Left lung (tissue), 14 donors: ENCODE measurements around the gene BEND2. TPM values are rescaled to one million over a fixed set of nuclear protein-coding genes. Genes with fewer than 3 reads are reported as not detected.
A peak's percentile ranks its signal among the peaks of the same experiment; 100 is the strongest.
"Not testable (repeated sequence)": the region's sequence is repeated elsewhere in the genome, so short reads cannot be mapped to it uniquely, and the experiment has no call there.

Experiments
- ATAC-seq: fragments of 200-7000 bp; cut with Tn5 transposase; one replicate; pipeline ENCODE4 v1.9.1; 2020; ENCODE audit warnings: moderate library complexity
- DNase-seq, 4 donors: peaks; one replicate each; pipeline ENCODE4 v3.0.0-alpha.2; 2013 to 2020
- H3K27ac ChIP-seq, 2 donors: fragments of 200-600 bp; sonication (generic) in 1 of 2; one replicate each; pipeline versions ENCODE4 v1.5.0 to v1.8.0; 2020 to 2021
- H3K27me3 ChIP-seq, 2 donors: fragments of 200-600 bp; sonication (generic) in 1 of 2; one replicate each; pipeline versions ENCODE4 v1.5.0 to v1.8.0; 2020 to 2021
- H3K36me3 ChIP-seq, 2 donors: fragments of 200-600 bp; sonication (generic) in 1 of 2; one replicate each; pipeline versions ENCODE4 v1.5.0 to v1.8.0; 2020 to 2021
- H3K4me1 ChIP-seq, 2 donors: fragments of 200-600 bp; one replicate each; pipeline ENCODE4 v1.8.0; 2021
- H3K4me3 ChIP-seq, 2 donors: fragments of 200-600 bp; sonication (generic) in 1 of 2; one replicate each; pipeline versions ENCODE4 v1.5.0 to v1.8.0; 2020 to 2021; ENCODE audit warnings: mild to moderate bottlenecking in 1 of 2
- H3K9me3 ChIP-seq, 2 donors: fragments of 200-600 bp; sonication (generic) in 1 of 2; one replicate each; pipeline versions ENCODE4 v1.5.0 to v1.8.0; 2020 to 2021
- CTCF ChIP-seq, 2 donors: fragments of 200-600 bp; sonication (generic) in 1 of 2; IDR thresholded peaks; one replicate each; pipeline versions ENCODE4 v1.5.0 to v1.8.0; 2021; ENCODE audit warnings: antibody characterized with exemption in 2 of 2
- intact Hi-C, 2 donors: fragments of 100-400 bp; cut with DNase I; formaldehyde crosslinking; loops; one replicate each; pipeline versions ENCODE4 v1.11.2 to v1.14.2; 2022
- long read RNA-seq, 12 donors: library from polyadenylated mRNA in 2 of 12; unstranded in 2 of 12; transcript quantifications; one replicate each; pipeline ENCODE4 v2.0.0 and lab custom pipeline, GENCODE V29; 2019 to 2026
- polyA plus RNA-seq, 6 donors: library from polyadenylated mRNA; unstranded; fragments of 120-200 nt; gene quantifications; one replicate each; pipeline ENCODE4 v1.2.1, GENCODE V29; 2013; ENCODE audit not compliant: insufficient read length in 6 of 6
- total RNA-seq, 2 donors: library from RNA; stranded (reverse); fragmentation: NEBNext Ultra II Directional; extraction: Animal tissue kit (Norgen Biotek cat#: 25700); gene quantifications; one replicate each; pipeline ENCODE4 v1.2.1, GENCODE V29; 2021
- donor health status: DM: no; HTN: yes; CAD: no.
- donor health status: DM: no; HTN: no; CAD: no.

BEND2 gene
- total RNA-seq (not detected), polyA plus RNA-seq (under 1 TPM; 0.08 to 0.17 (median 0.10) TPM)
- long read RNA-seq, donor 1: 0 reads
- long read RNA-seq, donor 2: 0 reads
- long read RNA-seq, donor 3: 0 reads
- long read RNA-seq, donor 4: 0 reads
- long read RNA-seq, donor 5: 0 reads
- long read RNA-seq, donor 6: 0 reads
- long read RNA-seq, donor 7: 0 reads
- long read RNA-seq, donor 8: 0 reads
- long read RNA-seq, donor 9: 0 reads
- long read RNA-seq, donor 10: 0 reads
- long read RNA-seq, donor 11: 0 reads
- long read RNA-seq, donor 12: 0 reads

- no peaks in the 10 kb centered on the region for H3K36me3 ChIP-seq
Observed at GRCh38 chrX:18220786-18221185, at the start of gene BEND2. Gene BEND2 (minus strand): TSS chrX:18220886. CDS start chrX:18220750, 136 bp downstream.

GRCh38 chrX:18255059-18255458 is 34.4 kb upstream of the BEND2 start:
- no peaks in the 10 kb centered on the region for H3K9me3 ChIP-seq
- intact Hi-C loops: no loop called here
- H3K27ac ChIP-seq: no peak overlapping the region
- DNase-seq: no peak
- H3K4me1 ChIP-seq: no peaks in the 10 kb centered on the region
- ATAC-seq: no peak
- no peaks in the 10 kb centered on the region for H3K36me3 ChIP-seq
- no peak overlapping the region for H3K4me3 ChIP-seq
- no peak for TF ChIP-seq CTCF (IDR thresholded peaks at IDR 0.05)
- no peaks in the 10 kb centered on the region for H3K27me3 ChIP-seq

More at GRCh38 chrX:18220786-18221185, at the start of gene BEND2:
- Histone ChIP-seq H3K4me3 (no peak within 1 kb of the TSS), H3K4me1 (no peaks in the 10 kb centered on the region), H3K27ac (no peak within 1 kb of the TSS), H3K9me3 (no peaks in the 10 kb centered on the region), H3K27me3 (no peaks in the 10 kb centered on the region)
- TF ChIP-seq CTCF (IDR thresholded peaks at IDR 0.05): no peak
- no peak for DNase-seq
- ATAC-seq: no peak
- intact Hi-C loops: no loop called here

- H3K27me3 ChIP-seq: no peaks in the 10 kb centered on the region
- no peaks in the 10 kb centered on the region for H3K4me1 ChIP-seq
- no peak for TF ChIP-seq CTCF (IDR thresholded peaks at IDR 0.05)
- H3K4me3 ChIP-seq: no peak overlapping the region
- H3K36me3 ChIP-seq: no peaks in the 10 kb centered on the region
- intact Hi-C loops: no loop called here
- no peak for ATAC-seq
- H3K9me3 ChIP-seq: no peaks in the 10 kb centered on the region
- no peak overlapping the region for H3K27ac ChIP-seq
- DNase-seq: peak in 2 of 4 donors; percentile 1 to 16
Observed at GRCh38 chrX:18252644-18253359, 32.1 kb upstream of the BEND2 start.

- H3K9me3 ChIP-seq, H3K27ac ChIP-seq, H3K4me3 ChIP-seq, ATAC-seq, H3K36me3 ChIP-seq, H3K27me3 ChIP-seq, intact Hi-C loops, H3K4me1 ChIP-seq, DNase-seq: not testable (repeated sequence)
Observed at GRCh38 chrX:18229646-18230045, 9.0 kb upstream of the BEND2 start.

- Histone ChIP-seq H3K4me3 (no peak overlapping the region), H3K27me3 (no peaks in the 10 kb centered on the region), H3K9me3 (no peaks in the 10 kb centered on the region), H3K4me1 (no peaks in the 10 kb centered on the region), H3K27ac (no peak overlapping the region), H3K36me3 (no peaks in the 10 kb centered on the region)
- TF ChIP-seq CTCF (IDR thresholded peaks at IDR 0.05): no peak
- intact Hi-C loops: no loop called here
- DNase-seq (no peak), ATAC-seq (no peak)
Observed at GRCh38 chrX:18228069-18228468, 7.4 kb upstream of the BEND2 start.
